SK-N-DZ (cell line): ENCODE results near the gene CORO1C.
"Not testable (repeated sequence)": the region's sequence is repeated elsewhere in the genome, so short reads cannot be mapped to it uniquely, and the experiment has no call there.

Experiments
- DNase-seq: peaks from one replicate; pipeline ENCODE4 v3.0.0-alpha.2; 2015; ENCODE audit warnings: low spot score

The CORO1C gene

DNA sequence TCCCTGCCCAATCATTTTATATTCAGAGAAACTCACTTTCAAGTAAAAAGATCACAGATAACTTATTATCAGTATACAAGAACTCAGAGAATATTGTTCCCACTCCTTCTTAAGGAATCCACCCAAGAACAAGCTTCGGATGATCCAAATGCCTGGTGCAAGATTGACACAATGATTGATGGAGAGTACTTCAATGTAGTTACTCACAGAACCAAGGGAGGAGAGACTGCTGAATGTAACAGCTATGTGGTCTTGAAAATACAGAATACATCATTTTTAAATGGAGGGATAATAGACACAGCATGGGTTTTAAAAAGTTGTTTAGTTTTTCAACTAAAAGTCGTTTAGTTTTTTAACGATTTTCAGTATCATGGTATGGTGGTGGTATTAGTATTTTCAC, 59.3 kb downstream of the CORO1C start:
- DNase-seq = no peak

DNA sequence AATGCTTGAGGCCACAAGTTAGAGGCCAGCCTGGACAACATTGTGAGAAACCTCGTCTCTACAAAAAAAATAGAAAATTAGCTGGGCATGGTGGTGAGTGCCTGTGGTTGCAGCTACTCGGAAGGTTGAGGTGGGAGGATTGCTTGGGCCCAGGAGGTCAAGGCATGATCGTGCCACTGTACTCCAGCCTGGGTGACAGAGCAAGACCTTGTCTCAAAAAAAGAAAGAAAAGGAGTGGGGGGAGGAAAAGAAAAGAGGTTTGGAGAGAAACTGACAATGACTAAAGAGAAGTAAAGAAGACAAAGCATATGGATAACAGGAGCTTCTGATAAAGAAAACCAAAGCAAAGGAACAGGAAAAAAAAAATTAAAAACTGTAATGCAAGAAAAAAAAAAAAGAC, 60.2 kb downstream of the CORO1C start:
- DNase-seq = no peak

DNA sequence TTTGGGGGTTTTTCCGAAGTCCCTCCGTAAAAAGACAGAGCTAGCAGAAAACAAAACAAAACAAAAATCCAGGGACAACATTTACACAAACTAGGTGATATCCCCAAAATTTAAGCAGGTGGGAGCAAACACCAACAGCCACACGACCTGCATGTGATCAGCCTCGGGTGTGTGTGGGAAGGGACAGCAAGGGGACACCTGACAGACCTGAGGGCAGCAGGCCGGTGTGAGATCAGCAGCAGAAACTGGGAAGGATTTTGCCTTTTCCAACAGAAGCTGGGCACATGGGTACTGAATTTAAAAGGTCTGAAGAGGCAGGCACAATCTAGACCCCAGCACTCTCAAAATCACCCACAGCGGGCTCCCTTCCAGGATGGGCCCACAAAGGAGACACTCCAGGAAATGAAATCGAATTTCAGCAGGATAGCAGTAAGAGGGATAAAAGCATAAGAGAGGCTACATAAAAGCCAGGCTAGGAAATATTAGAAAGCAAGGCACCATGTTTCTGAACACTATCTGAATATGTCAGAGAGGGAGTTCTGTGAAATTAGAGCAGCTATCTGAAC, 61.2 kb downstream of the CORO1C start:
- DNase-seq = no peak

DNA sequence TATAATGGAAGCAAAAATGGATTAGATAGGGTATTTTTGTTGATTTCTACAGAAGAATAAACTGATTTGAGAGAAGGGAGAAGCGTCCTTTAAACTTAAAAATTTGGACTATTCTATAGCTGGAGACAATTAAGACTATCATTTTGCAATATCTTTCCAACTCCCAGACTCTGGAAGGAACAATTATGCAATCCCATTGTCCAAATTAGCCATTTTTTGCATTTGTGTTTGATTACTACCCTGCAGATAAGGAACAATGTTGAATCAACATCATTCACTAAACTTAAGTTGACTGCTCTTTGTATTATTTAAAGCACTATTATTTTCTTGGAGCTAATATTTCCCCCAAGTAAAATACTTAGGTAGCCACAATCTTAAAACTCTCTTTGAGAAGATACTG, 62.8 kb downstream of the CORO1C start:
- DNase-seq = no peak

DNA sequence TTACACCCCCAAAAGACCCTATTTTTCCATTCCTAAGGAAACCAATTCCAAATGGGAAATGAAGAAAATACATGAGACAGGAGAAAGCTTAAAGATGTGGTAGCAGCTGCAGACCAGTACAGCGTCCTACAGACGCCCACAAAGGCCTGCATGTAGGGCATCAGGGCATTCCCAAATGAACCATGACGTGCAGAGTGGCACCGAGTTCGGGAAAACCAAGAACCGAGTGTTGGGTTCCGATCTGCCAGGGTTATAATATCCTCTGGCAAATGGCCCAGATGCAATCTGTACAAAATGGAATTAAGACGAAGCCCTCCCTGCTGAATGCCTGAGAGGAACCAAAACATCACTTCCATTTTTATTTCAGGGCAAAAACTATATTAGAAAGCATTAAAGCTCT, 63.3 kb downstream of the CORO1C start:
- no peak for DNase-seq

DNA sequence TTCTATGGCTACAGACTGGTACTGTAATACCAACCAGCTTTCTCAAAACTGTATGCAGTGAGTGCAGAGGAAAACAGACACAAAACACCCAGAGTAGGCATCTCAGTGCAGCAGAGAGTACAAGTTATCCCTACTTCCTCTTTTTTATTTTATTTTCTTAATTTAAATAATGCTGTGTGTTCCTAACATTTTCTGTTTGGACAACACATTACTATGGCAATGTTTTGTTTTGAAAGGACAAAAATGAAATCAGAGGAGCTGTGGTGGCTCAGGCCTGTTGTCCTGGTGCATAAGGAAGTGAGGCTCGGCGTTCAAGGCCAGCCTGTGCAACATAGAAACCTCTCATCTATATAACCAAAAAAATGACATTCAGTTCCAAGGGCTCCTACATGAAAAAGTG, 64.0 kb downstream of the CORO1C start:
- DNase-seq = no peak

DNA sequence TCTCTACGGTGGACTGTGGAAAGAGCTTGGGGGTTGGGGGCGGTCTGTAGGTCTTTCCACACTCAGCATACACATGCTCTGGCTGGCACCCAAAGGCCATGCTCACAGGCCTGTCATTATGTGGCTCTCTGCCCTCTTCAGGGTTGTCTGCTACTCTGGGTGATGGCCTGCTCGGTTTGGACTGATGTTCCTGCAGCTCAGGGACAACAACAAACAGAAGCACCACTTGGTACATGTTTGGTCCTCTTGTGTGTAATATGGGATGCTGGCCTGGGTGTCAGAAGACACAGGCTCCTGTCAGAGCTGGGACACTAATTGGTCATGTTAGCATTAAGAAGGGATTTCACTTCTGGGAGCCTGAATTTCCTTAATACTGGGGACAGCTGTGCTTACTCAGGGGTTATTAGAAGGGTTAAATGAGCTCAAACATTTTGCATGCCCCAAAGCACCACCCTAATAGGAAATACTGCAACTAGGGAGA, 64.9 kb downstream of the CORO1C start:
- DNase-seq = no peak

DNA sequence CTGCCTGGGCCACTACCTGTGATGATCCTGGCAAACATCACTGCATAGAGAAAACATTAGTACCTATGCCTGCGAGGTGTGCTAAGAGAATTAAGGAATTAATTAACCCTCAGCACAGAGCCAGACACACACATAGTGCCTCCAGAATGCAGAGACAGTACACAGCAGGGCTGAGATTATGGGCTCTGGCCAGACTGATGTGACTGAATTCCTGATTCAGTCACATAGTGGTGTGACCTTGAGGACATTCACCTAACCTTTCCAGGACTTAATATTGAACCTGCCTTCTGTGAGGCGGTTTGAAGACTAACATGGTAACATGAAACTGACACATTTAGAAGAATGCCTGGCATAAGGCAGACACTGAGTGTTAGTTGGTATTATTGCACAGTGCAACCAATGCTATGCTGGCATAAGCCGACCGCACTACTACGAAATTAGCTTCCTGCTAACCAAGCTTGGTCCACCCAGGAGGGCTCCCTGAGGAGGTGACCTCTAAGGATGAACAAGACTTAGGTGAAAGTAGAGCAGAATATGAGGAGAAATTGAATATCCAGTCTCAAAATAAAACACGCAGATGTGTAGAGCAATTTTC, 65.6 kb downstream of the CORO1C start:
- no peak for DNase-seq

DNA sequence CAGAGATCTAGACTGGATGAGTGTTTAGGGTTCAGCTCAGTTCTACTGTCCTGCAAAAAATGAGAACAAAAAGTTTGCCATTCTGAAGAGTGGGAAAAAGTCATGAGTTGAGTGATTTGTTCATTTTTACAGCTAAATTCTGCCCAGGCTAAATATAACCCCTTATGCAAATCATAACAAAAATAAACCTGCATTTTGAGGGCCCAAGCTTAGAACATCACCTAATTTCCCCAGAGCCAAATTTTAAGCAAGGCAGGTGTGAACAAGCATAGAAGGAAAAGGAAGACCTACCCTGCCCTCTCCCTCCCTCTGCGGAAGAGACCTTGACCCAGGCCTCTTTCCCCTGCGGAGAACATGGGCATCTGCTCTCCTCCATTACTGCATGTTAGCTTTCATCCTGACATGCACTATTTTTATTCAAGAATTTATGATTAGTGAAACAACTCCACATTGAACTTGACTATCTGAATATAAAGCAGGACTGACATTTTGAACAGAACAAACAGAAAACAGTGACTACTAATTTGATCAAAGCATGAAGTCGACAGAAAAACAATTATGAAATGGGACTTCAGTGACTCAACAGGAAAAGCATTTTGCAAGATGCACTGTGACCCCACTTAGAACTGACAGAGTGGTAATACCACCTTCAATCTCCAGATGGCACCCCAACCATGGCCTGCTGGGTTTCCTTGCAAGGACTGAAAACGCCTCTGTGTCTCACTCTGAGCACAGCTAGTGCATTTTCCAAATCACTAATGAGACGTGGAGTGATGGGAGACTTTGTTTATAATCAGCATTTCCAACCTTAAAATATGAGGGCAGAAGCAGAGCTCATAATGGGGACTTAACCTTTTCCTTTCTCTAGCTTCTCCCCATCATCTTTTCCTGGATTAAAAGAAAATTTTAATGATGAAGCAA, 66.7 kb downstream of the CORO1C start:
- peak; percentile 82 for DNase-seq

DNA sequence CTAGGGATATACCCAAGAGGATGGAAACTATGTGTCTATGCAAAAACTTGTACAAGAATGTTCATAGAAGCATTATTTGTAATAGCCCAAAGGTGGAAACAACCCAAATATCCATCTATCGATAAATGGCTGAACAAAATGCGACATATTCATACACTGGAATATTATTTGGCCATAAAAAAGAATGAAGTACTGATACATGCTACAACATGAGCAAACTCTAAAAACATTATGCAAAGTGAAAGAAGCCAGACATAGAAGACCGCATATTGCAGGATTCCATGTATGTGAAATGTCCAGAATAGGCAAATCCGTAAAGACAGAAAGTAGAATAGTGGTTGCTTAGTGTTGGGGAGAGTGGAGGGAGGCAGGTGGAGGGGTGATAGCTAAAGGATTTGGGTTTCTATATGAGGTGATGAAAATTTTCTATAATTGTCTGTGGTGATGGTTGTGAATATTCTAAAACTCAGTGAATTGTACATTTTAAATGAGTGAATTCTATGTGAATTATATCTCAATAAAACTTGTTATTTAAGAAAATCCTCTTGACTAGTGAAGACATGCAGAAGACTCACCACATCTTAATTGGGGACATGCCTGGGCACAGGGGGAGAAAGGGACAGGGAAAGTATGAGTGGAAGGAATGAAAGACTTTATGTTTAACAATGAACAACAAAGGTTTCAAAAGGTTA, 67.8 kb downstream of the CORO1C start:
- no peak for DNase-seq

DNA sequence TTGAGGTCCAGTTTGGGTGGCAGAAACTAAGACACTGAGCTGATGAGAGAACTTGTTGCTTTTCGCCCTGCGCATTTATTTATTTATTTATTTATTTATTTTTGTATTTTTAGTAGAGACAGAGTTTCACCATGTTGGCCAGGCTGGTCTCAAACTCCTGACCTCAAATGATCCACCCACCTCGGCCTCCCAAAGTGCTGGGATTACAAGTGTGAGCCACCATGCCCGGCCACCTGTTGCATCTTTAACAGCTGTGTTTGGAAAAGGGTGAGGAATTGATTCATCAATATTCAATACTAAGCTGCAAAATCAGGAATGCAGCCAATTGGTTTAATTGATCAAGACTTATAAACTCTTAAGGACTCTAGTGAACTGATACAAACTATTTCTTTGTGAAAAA, 73.2 kb downstream of the CORO1C start:
- DNase-seq = not testable (repeated sequence)

DNA sequence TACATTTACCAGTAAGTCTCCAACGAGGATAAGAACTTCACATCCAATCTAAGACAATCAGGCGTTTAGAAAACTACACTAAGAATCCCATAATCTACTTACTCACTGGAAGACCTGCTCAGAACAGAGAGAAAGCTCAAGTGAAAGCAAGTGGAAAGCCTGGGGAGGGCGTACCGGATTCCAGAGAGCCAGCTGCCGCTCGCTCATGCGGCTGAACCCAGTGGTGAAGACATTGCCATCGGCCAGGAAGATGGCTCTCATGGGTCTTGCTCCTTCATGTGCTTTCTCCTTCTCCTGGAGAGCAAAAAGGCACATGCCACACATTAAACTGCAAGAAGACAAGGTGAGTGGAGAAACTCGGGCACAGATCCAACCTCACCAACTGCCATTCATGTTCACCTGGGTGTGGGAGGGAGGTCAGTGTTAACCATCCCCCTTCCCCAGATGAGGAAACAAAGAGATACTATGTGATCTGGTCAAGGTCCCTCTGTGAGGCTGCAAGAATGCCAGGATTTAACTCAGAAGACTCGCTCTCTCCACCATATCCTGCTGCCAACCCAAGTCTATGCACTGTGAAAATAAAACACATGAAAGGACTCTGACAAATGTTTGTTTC, 74.1 kb downstream of the CORO1C start:
- no peak for DNase-seq

DNA sequence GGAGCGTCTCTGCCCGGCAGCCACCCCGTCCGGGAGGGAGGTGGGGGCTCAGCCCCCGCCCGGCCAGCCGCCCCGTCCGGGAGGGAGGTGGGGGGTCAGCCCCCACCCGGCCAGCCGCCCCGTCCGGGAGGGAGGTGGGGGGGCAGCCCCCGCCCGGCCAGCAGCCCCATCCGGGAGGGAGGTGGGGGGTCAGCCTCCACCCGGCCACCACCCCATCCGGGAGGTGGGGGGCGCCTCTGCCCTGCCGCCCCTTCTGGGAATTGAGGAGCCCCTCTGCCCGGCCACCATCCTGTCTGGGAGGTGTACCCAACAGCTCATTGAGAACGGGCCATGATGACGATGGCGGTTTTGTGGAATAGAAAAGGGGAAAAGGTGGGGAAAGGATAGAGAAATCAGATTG, 75.1 kb downstream of the CORO1C start:
- not testable (repeated sequence) for DNase-seq

DNA sequence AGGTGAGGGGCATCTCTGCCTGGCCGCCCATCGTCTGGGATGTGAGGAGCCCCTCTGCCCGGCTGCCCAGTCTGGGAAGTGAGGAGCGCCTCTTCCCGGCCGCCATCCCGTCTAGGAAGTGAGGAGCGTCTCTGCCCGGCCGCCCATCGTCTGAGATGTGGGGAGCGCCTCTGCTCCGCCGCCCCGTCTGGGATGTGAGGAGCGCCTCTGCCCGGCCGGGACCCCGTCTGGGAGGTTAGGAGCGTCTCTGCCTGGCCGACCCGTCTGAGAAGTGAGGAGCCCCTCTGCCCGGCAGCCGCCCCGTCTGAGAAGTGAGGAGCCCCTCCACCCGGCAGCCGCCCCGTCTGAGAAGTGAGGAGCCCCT, 75.5 kb downstream of the CORO1C start:
- DNase-seq = not testable (repeated sequence)

DNA sequence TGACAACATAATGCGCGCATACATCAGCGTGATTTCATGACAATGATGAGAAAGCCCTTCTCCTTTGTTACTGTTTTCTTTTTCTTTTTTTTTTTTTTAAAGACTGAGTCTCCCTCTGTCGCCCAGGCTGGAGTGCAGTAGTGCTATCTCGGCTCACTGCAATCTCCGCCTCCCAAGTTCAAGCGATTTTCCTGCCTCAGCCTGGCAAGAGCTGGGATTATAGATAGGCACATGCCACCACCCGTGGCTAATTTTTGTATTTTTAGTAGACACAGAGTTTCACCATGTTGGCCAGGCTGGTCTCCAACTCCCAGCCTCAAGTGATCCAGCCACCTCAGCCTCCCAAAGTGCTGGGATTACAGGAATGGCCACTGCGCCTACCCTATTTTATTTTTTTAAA, 76.7 kb downstream of the CORO1C start:
- not testable (repeated sequence) for DNase-seq

DNA sequence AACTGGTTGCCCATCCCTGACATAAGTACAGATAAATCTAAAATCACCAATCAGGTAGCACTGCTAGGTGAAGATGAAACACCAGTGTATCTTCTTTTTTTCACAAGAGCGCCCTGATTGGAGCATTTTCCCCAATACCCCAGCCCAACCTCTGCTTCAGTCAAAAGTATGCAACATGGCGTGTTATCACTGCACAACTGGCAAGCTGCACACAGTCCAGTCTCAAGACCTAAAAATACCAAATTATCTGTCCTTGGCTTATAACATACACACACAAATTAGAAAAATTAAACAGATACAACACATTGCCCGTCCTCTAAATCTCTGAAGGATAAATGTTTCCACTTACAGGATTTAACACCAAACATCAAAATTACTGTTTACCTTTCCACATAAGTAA, 77.4 kb downstream of the CORO1C start:
- no peak for DNase-seq

DNA sequence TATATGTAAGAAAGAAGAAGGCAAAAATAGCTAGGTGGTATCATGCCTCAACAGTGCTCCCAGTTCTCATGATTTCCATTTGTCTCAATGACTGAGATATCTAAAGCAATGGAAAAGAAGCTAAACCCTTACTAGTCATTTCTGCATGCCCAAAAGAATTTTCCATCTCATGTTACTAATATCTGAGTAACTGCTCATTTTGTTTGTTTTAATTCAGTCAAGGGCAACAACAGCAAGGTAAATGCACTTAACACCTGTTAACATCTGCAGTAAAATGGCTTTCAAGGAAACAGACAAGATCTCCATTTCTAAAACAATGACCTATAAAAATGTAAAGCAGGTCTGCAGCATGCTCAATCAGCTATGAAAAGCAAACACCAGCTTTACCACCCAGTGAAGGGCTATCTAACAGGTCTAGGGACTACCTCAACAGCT, 78.2 kb downstream of the CORO1C start:
- DNase-seq = no peak

DNA sequence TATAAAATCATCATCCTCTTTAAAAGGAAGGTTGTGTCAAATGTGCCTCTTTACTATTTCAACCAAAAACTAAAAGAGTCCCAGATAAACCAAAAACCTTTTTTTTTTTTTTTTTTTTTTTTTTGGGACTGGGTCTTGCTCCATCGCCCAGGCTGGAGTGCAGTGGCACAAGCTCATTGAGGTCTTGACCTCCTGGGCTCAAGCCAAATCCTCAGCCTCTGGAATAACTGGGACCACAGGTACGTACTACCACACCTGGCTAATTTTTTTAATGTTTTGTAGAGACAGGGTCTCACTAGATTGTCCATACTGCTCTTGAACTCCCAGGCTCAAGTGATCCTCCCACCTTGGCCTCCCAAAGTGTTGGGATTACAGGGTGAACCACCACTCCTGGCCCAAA, 81.2 kb downstream of the CORO1C start:
- DNase-seq = no peak

DNA sequence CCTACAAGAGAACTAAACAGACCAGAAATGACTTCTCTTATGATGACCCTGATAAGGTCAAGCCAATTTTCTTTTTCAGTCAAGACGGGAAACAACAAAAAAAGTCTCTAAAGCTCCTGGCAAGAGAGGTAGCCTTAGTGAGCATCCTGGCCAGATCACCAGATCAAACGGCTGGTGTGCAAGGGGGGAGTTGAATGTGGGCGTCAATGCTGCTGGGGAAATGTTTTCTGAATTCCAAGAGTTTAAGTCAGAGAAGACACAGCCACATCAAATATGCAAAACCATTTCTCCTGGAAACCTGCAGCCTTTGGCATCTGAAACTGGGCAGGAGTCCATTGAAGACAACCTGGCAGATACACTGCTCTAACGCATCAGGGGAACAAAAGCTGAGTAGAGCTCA, 81.6 kb downstream of the CORO1C start:
- DNase-seq = no peak

DNA sequence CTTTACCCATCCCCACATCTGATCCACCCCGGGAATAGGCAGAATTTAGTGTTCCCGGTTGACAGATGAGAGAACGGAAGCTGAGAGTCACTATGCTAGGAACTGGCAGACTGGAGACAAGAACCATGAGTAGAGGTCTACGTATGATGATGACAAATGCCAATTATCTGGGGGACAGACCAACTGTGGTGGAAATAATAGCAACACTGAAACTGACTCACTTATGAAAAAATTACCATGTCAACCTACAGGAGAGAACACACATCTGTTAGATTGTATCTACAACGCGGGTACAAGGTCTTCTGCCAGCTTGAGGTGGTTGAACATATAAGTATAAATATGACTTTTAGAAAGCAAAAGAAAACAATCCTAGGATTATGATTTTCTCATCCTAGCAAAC, 82.2 kb downstream of the CORO1C start:
- DNase-seq = no peak

DNA sequence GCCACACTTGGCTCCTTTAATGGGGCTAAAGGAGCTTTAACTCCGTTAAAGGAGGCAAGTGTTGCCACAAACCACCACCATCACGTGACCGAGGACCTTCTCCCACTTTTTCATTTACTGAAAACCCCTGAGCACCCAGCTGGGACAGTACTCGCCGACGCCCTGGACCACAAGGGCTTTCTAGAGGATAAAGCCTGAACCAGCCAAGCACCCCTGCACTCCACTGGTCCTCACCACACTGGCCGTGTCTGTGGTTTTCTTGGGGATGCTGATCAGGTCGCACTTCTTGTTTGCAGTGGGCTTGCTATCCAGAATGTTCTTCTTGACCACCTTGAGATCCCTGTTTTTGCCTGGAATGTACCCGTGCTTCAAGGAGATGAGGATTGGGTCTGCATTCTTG, 82.9 kb downstream of the CORO1C start:
- DNase-seq = no peak
